Measurements from ENCODE around the gene CATSPER1. TPM values are rescaled to one million over a fixed set of nuclear protein-coding genes. Genes with fewer than 3 reads are reported as not detected.

Gene CATSPER1
- total and polyA plus RNA-seq, 2 of the 13 experiments (the other 11 are each of a cell fraction or from before 2014, with no cell fraction given): 0.17 TPM; not detected in 1

- H3K36me3 ChIP-seq (replicated peaks in 1 of 2; ENCODE audit: control insufficient read depth in 1 of 2, insufficient read depth in 2 of 2, low read length in 2 of 2): peaks cover 5 to 24% of the 10 kb centered on the region in 2 experiments
- no peaks in the 10 kb centered on the region for H4K20me1 ChIP-seq (ENCODE audit: insufficient read depth, low read length)
- no peak overlapping the region for H3K4me2 ChIP-seq (ENCODE audit: low read depth, low read length)
- POLR2A ChIA-PET: no interaction called here
- 98% methylated on average over 9 of the region's 9 CpGs for WGBS (ENCODE audit: low lambda C conversion rate)
- intact Hi-C loops (cut with micrococcal nuclease; ENCODE audit: unreplicated experiment) (no loop called here), in situ Hi-C loops (cut with HindIII; ENCODE audit: extremely low pct_ligation_motif_present, low pct_unique_long_range_greater_than_20kb) (no loop called here)
- no peaks in the 10 kb centered on the region for H3K9me3 ChIP-seq (ENCODE audit: low read length)
- no peak overlapping the region for H3K9ac ChIP-seq (ENCODE audit: insufficient read depth, low read depth, low read length)
- DNase-seq (ENCODE audit: low spot score): no peak
- no peak for FAIRE-seq
- ATAC-seq: no peak
- TF ChIP-seq GATAD1 (CRISPR knock-in tag; IDR thresholded peaks at IDR 0.05): no peak
- TF ChIP-seq ZFP62 (CRISPR knock-in tag; IDR thresholded peaks at IDR 0.05): no peak
- no peak for TF ChIP-seq PBX2 (CRISPR knock-in tag; IDR thresholded peaks at IDR 0.05)
- 0 out of 2 replicates have a peak, but pooled peaks have one; percentile 18 for TF ChIP-seq ZNF281 (CRISPR knock-in tag; IDR thresholded peaks at IDR 0.05; ENCODE audit: borderline replicate concordance)
- BruUV-seq (replicated peaks): no TSS peak
- no peak overlapping the region for H2AFZ ChIP-seq (ENCODE audit: low read length)
- H3K27me3 ChIP-seq (ENCODE audit: control insufficient read depth in 1 of 2, insufficient read depth in 2 of 2, low read length in 2 of 2): no peaks in the 10 kb centered on the region
- no peaks in the 10 kb centered on the region for H3K79me2 ChIP-seq (ENCODE audit: insufficient read depth, low read length)
- H3K4me1 ChIP-seq (ENCODE audit: insufficient read depth, low read length): no peaks in the 10 kb centered on the region
- CTCF ChIA-PET (ENCODE audit: low intra/inter-chr PET ratio, low total read pairs): no interaction called here
- H3K27ac ChIP-seq (ENCODE audit: extremely low read length, insufficient read depth, low read length): no peak overlapping the region
- H3K4me3 ChIP-seq (replicated peaks in 1 of 3; ENCODE audit: insufficient read depth in 1 of 3, low read depth in 2 of 3, low read length in 3 of 3): no peak overlapping the region
Measured at GRCh38 chr11:65975771-65976170, 50.5 kb downstream of the CATSPER1 start.
